K562 (cell line): Measurements from ENCODE around the gene PI4KA. TPM values are rescaled to one million over a fixed set of nuclear protein-coding genes. Genes with fewer than 3 reads are reported as not detected.

ENCODE experiments used
- ATAC-seq: fragments of 200-7000 bp; cut with Tn5 transposase; 3 replicates; pipeline ENCODE4 v1.9.1; 2020; ENCODE audit warnings: moderate library complexity
- BruUV-seq: library from RNA; stranded (reverse); fragments of 400-500 nt; replicated peaks from 2 replicates; lab custom pipeline; 2021; lab: Mats Ljungman, UMichigan
- CTCF ChIA-PET: fragments of 300-600 bp; formaldehyde crosslinking; extraction: SDS; loops from one replicate; lab custom pipeline; 2021; ENCODE audit warnings: low intra/inter-chr PET ratio; lab: Yijun Ruan, JAX
- POLR2A ChIA-PET: fragments of 300-600, 350-650 bp; sonication (Branson Sonifier 250); formaldehyde crosslinking; extraction: SDS; loops from one replicate; lab custom pipeline; 2021; ENCODE audit warnings: antibody characterized with exemption, inconsistent platforms; lab: Yijun Ruan, JAX
- DNase-seq, 4 experiments: peaks; one replicate each; pipeline versions ENCODE4 v3.0.0 to v3.0.0-alpha.2; 2011 to 2018; ENCODE audit warnings: low spot score in 3 of 4, mixed read lengths in 3 of 4; ENCODE audit errors: extremely low read depth in 1 of 4
- FAIRE-seq: peaks from 2 replicates; lab custom pipeline; 2011; peaks lifted over from hg19 to GRCh38; lab: Jason Lieb, UNC
- H2AFZ ChIP-seq: 2 replicates; pipeline ENCODE4 v1.6.0; 2011; ENCODE audit warnings: low read depth, low read length, control low read depth, inconsistent platforms
- H3K27ac ChIP-seq: fragments of 200-600 bp; 3 replicates; pipeline ENCODE4 v1.8.0; 2011; ENCODE audit warnings: low read depth, mild to moderate bottlenecking, control low read depth, inconsistent platforms, low read length, moderate library complexity, mixed read lengths; ENCODE audit errors: extremely low read depth
- H3K27me3 ChIP-seq, 2 experiments: fragments of 300-600 bp in 1 of 2; 2 replicates in 1 of 2; 3 replicates in 1 of 2; pipeline versions ENCODE4 v1.6.0 to v1.8.0; 2011; ENCODE audit warnings: inconsistent platforms in 2 of 2, low read length in 2 of 2, mild to moderate bottlenecking in 1 of 2, mixed read lengths in 1 of 2, moderate library complexity in 1 of 2; ENCODE audit not compliant: control insufficient read depth in 2 of 2, insufficient read depth in 2 of 2
- H3K36me3 ChIP-seq: fragments of 300-600 bp; 3 replicates; pipeline ENCODE4 v1.8.0; 2011; ENCODE audit warnings: mild to moderate bottlenecking, low read length, inconsistent platforms; ENCODE audit not compliant: control insufficient read depth, insufficient read depth
- H3K4me1 ChIP-seq, 2 experiments: fragments of 200-600 bp in 1 of 2; replicated peaks in 1 of 2; 2 replicates in 1 of 2; 3 replicates in 1 of 2; pipeline versions ENCODE4 v1.5.1 to v1.8.0; 2011; ENCODE audit warnings: inconsistent platforms in 2 of 2, low read length in 2 of 2, mild to moderate bottlenecking in 1 of 2, mixed read lengths in 1 of 2, moderate library complexity in 1 of 2; ENCODE audit not compliant: control insufficient read depth in 2 of 2, insufficient read depth in 2 of 2
- H3K4me2 ChIP-seq: 2 replicates; pipeline ENCODE4 v1.6.1; 2011; ENCODE audit warnings: low read length, control low read depth, inconsistent platforms, mixed read lengths; ENCODE audit not compliant: insufficient read depth
- H3K4me3 ChIP-seq: fragments of 200-600 bp; sonication (generic), shearing (Covaris generic); 2 replicates; pipeline ENCODE4 v1.5.1; 2016; ENCODE audit warnings: control low read depth, inconsistent platforms
- H3K79me2 ChIP-seq: fragments of 200-600 bp; 3 replicates; pipeline ENCODE4 v1.8.0; 2011; ENCODE audit warnings: low read length, inconsistent platforms; ENCODE audit not compliant: control insufficient read depth, insufficient read depth
- H3K9ac ChIP-seq, 2 experiments: 2 replicates each; pipeline versions ENCODE4 v1.6.0 to v1.6.1; 2011; ENCODE audit warnings: low read depth in 2 of 2, low read length in 2 of 2, control low read depth in 1 of 2, inconsistent platforms in 1 of 2, mild to moderate bottlenecking in 1 of 2, mixed read lengths in 1 of 2; ENCODE audit not compliant: insufficient read depth in 1 of 2
- H3K9me1 ChIP-seq: one replicate; pipeline ENCODE4 v1.6.0; 2011; ENCODE audit warnings: inconsistent platforms, mild to moderate bottlenecking, low read length, moderate library complexity; ENCODE audit not compliant: control insufficient read depth, insufficient read depth
- H3K9me3 ChIP-seq: replicated peaks from 2 replicates; pipeline ENCODE4 v1.5.1; 2011; ENCODE audit warnings: low read depth, low read length, inconsistent platforms; ENCODE audit not compliant: control insufficient read depth, insufficient read depth
- H4K20me1 ChIP-seq: replicated peaks from 2 replicates; pipeline ENCODE4 v1.6.1; 2011; ENCODE audit warnings: low read length, inconsistent platforms, mixed read lengths; ENCODE audit not compliant: control insufficient read depth, insufficient read depth
- CEBPG ChIP-seq, 3 experiments: fragments of 200-800 bp in 1 of 3; sonication (Bioruptor generic) in 1 of 3; sonication (generic) in 1 of 3; formaldehyde crosslinking in 1 of 3; IDR thresholded peaks in 2 of 3; conservative IDR thresholded peaks in 1 of 3; 2 replicates each; pipeline versions ENCODE4 v1.6.1 to v1.8.0; 2016 to 2022; ENCODE audit warnings: missing compliant biosample characterization in 2 of 3, missing genetic modification characterization in 2 of 3, mild to moderate bottlenecking in 1 of 3, missing genetic modification reagents in 1 of 3
- ELF4 ChIP-seq: fragments of 450-650 bp; formaldehyde crosslinking; IDR thresholded peaks from 2 replicates; pipeline ENCODE4 v1.4.0; 2022; ENCODE audit warnings: missing genetic modification characterization
- PHB2 ChIP-seq: fragments of 450-650 bp; IDR thresholded peaks from 2 replicates; pipeline ENCODE4 v1.6.1; 2017; ENCODE audit warnings: low read depth
- STAG1 ChIP-seq: sonication (generic); formaldehyde crosslinking; IDR thresholded peaks from 2 replicates; pipeline ENCODE4 v1.5.0; 2020; ENCODE audit warnings: missing genetic modification reagents, borderline replicate concordance
- ZNF699 ChIP-seq: fragments of 250-450 bp; sonication (Bioruptor Pico); IDR thresholded peaks from 2 replicates; pipeline ENCODE4 v1.8.0; 2021; ENCODE audit warnings: mild to moderate bottlenecking, moderate library complexity; ENCODE audit not compliant: insufficient replicate concordance
- WGBS: fragments of 100-300 bp; shearing (Covaris generic); methylation state at CpG from one replicate; pipeline ENCODE4 v1.1.6; 2016; ENCODE audit warnings: low coverage, mixed read lengths; ENCODE audit not compliant: insufficient coverage; ENCODE audit errors: missing lambda C conversion rate; 5-methylcytosine and 5-hydroxymethylcytosine counted together
- in situ Hi-C: fragments of 300-500 bp; cut with MboI; formaldehyde crosslinking; loops from 4 replicates; pipeline ENCODE4 v1.15.0; 2018; ENCODE audit warnings: inconsistent platforms, mixed read lengths
- intact Hi-C: fragments of 100-400 bp; cut with micrococcal nuclease; formaldehyde crosslinking; loops from 2 replicates; pipeline ENCODE4 v1.14.2; 2022
- polyA plus RNA-seq, 8 experiments: library from polyadenylated mRNA; depleted of rRNA in 4 of 8; stranded (reverse) in 5 of 8; unstranded in 3 of 8; fragments of >200 nt; fragmentation: Nextera tagmentation in 2 of 8; fragmentation: Illumina TruSeq in 1 of 8; extraction: Ambion mirVana in 2 of 8; extraction: Trizol in 1 of 8; gene quantifications; 2 replicates each; pipeline versions ENCODE4 v1.2.1 to v1.2.3, GENCODE V29; 2011 to 2014; ENCODE audit warnings: inconsistent platforms in 1 of 8, missing spikeins in 1 of 8
- total RNA-seq, 7 experiments: library from RNA; depleted of rRNA in 6 of 7; stranded (reverse); fragments of >200 nt in 6 of 7; fragmentation: Illumina TruSeq in 2 of 7; extraction: Trizol in 2 of 7; gene quantifications; 2 replicates each; pipeline versions ENCODE4 v1.2.1 to v1.2.3, GENCODE V29; 2011 to 2021; ENCODE audit warnings: low replicate concordance in 1 of 7
- TF ChIP-seq, protein P1 (sequence below): fragments of 450-650 bp; IDR thresholded peaks from 2 replicates; pipeline ENCODE4 v1.7.0; 2016; ENCODE audit warnings: borderline replicate concordance
- TF ChIP-seq, protein P2 (sequence below): fragments of 450-650 bp; IDR thresholded peaks from 2 replicates; pipeline ENCODE4 v1.7.1; 2018; ENCODE audit warnings: mild to moderate bottlenecking, low read depth; ENCODE audit not compliant: partially characterized antibody
- TF ChIP-seq, protein P3 (sequence below): fragments of 450-650 bp; formaldehyde crosslinking; conservative IDR thresholded peaks from 2 replicates; pipeline ENCODE4 v1.4.0; 2022; ENCODE audit warnings: mild to moderate bottlenecking, missing genetic modification characterization

The PI4KA gene
- total and polyA plus RNA-seq, 9 of the 15 experiments (the other 6 are each of a cell fraction or from before 2014, with no cell fraction given) = 7.3 to 187 (median 84.7) TPM

DNA sequence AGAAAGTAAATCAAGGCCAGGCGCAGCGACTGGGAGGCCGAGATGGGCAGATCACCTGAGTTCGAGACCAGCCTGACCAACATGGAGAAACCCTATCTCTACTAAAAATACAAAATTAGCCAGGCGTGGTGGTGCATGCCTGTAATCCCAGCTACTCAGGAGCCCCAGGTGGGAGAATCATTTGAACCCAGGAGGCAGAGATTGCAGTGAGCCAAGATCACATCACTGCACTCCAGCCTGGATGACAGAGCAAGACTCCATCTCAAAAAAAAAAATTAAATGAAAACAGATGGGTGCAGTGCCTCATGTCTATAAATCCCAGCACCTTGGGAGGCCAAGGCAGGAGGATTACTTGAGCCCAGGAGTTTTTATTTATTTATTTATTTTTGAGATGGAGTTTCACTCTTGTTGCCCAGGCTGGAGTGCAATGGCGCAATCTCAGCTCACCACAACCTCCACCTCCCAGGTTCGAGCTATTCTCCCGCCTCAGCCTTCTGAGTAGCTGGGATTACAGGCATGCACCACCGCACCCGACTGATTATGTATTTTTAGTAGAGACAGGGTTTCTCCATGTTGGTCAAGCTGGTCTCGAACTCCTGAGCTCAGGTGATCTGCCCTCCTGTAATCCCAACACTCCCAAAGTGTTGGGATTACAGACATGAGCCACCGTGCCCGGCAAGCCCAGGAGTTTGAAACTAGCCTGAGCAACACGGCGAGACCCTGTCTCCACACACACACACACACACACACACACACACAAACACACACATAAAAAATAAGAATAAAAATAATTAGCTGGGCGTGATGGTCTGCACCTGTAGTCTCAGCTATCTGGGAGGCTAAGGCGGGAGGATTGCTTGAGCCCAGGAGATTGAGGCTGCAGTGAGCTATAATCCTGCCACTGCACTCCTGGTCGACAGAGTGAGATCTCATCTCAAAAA lies 42.8 kb upstream of the PI4KA start (continued):
- TF ChIP-seq STAG1 (0 out of 2 replicates have a peak, but pooled peaks have one; percentile 23), CEBPG (CRISPR knock-in tag; IDR thresholded peaks at IDR 0.05) (peak; percentile 63), CEBPG (tag; conservative IDR thresholded peaks at IDR 0.05 in 1 of 2, IDR thresholded peaks at IDR 0.05 in 1 of 2) (peak in 1 of 2 experiments; percentile 75; a peak in 3 of 4 replicates), ELF4 (CRISPR knock-in tag) (0 out of 2 replicates have a peak, but pooled peaks have one; percentile 38), PHB2 (0 out of 2 replicates have a peak, but pooled peaks have one; percentile 48)
- TF ChIP-seq, protein P1, sequence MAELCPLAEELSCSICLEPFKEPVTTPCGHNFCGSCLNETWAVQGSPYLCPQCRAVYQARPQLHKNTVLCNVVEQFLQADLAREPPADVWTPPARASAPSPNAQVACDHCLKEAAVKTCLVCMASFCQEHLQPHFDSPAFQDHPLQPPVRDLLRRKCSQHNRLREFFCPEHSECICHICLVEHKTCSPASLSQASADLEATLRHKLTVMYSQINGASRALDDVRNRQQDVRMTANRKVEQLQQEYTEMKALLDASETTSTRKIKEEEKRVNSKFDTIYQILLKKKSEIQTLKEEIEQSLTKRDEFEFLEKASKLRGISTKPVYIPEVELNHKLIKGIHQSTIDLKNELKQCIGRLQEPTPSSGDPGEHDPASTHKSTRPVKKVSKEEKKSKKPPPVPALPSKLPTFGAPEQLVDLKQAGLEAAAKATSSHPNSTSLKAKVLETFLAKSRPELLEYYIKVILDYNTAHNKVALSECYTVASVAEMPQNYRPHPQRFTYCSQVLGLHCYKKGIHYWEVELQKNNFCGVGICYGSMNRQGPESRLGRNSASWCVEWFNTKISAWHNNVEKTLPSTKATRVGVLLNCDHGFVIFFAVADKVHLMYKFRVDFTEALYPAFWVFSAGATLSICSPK = 0 out of 2 replicates have a peak, but pooled peaks have one; percentile 72

DNA sequence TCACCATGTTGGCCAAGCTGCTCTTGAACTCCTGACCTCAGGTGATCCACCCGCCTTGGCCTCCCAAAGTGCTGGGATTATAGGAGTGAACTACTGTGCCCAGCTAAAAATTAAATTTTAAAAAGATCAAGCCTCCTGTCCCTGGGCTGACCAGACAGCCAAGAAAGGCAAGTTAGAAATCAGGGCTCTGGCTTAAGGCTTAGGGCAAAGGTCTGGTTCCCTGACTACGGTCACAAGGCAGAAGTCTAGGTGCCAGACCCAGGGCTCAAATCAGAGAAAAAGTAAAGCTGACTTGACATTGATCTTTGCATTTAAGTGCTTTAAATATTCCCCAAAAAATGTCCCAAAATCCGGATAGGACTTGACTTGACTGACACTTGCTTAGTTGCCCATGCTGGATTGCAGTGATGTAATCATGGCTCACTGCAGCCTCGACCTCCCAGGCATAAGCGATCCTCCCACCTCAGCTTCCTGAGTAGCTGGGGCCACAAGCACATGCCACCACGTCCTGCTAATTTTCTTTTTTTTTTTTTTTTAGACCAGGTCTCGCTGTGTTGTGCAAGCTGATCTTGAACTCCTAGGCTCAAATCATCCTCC lies 41.3 kb upstream of the PI4KA start:
- Histone ChIP-seq H3K27me3 (peaks cover 11 to 15% of the 10 kb centered on the region in 2 experiments; a peak in 4 of 5 replicates), H3K4me1 (no peaks in the 10 kb centered on the region), H2AFZ (no peak overlapping the region), H3K27ac (no peak overlapping the region), H4K20me1 (no peaks in the 10 kb centered on the region), H3K9me3 (no peaks in the 10 kb centered on the region), H3K4me2 (no peak overlapping the region), H3K9me1 (no peaks in the 10 kb centered on the region), H3K79me2 (no peaks in the 10 kb centered on the region), H3K4me3 (no peak overlapping the region), H3K9ac (no peak overlapping the region), H3K36me3 (no peaks in the 10 kb centered on the region)
- POLR2A ChIA-PET = interaction anchor here (0.6 to 54.6 kb wide), 8 partner anchors 8 to 65 kb away, joined by 3 to 1556 read pairs (median 4); partner anchors contain the start of genes AIFM3, CRKL and LZTR1
- in situ Hi-C loops = no loop called here
- 15% methylated on average over 7 of the region's 7 CpGs for WGBS
- DNase-seq = no peak
- no TSS peak for BruUV-seq
- CTCF ChIA-PET = no interaction called here
- intact Hi-C loops = no loop called here
- no peak for ATAC-seq
- FAIRE-seq = no peak
- TF ChIP-seq, protein P2, sequence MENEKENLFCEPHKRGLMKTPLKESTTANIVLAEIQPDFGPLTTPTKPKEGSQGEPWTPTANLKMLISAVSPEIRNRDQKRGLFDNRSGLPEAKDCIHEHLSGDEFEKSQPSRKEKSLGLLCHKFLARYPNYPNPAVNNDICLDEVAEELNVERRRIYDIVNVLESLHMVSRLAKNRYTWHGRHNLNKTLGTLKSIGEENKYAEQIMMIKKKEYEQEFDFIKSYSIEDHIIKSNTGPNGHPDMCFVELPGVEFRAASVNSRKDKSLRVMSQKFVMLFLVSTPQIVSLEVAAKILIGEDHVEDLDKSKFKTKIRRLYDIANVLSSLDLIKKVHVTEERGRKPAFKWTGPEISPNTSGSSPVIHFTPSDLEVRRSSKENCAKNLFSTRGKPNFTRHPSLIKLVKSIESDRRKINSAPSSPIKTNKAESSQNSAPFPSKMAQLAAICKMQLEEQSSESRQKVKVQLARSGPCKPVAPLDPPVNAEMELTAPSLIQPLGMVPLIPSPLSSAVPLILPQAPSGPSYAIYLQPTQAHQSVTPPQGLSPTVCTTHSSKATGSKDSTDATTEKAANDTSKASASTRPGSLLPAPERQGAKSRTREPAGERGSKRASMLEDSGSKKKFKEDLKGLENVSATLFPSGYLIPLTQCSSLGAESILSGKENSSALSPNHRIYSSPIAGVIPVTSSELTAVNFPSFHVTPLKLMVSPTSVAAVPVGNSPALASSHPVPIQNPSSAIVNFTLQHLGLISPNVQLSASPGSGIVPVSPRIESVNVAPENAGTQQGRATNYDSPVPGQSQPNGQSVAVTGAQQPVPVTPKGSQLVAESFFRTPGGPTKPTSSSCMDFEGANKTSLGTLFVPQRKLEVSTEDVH = no peak
- TF ChIP-seq, protein P3, sequence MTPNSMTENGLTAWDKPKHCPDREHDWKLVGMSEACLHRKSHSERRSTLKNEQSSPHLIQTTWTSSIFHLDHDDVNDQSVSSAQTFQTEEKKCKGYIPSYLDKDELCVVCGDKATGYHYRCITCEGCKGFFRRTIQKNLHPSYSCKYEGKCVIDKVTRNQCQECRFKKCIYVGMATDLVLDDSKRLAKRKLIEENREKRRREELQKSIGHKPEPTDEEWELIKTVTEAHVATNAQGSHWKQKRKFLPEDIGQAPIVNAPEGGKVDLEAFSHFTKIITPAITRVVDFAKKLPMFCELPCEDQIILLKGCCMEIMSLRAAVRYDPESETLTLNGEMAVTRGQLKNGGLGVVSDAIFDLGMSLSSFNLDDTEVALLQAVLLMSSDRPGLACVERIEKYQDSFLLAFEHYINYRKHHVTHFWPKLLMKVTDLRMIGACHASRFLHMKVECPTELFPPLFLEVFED = no peak
- TF ChIP-seq ZNF699 = no peak
